CD4-positive, alpha-beta T cell treated with Interleukin-1 beta for 1 hour (primary cell): ENCODE measurements around the gene KCNIP4.
A peak's percentile ranks its signal among the peaks of the same experiment; 100 is the strongest.

Source experiments
- DNase-seq, 2 donors: peaks; one replicate each; pipeline ENCODE4 v3.0.0-alpha.2; 2020 to 2022

Gene KCNIP4

GRCh38 chr4:21167711-21168110 lies 780.9 kb downstream of the KCNIP4 start:
- no peak for DNase-seq

- DNase-seq: no peak
These were observed 793.2 kb downstream of the KCNIP4 start for GRCh38 chr4:21155367-21155766.

DNA sequence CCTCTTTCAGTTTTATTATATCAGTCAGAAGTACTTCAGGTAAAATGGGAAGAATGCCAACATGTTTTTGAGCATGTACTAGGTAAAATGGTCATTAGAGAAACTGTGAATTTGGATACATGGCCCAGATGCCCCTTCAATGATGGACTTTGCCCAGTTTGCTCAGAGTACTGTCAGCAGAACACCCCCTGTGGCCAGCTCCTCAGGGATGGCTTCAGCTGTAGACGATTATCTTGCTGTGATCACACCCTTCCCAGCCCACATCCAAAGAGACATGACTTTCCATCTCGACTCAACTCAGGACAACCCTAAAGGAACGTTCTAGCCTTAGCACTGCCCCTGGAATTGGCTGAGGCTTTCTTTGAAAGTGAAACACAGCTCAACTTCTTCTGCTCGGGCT lies 809.2 kb downstream of the KCNIP4 start:
- DNase-seq: no peak

DNA sequence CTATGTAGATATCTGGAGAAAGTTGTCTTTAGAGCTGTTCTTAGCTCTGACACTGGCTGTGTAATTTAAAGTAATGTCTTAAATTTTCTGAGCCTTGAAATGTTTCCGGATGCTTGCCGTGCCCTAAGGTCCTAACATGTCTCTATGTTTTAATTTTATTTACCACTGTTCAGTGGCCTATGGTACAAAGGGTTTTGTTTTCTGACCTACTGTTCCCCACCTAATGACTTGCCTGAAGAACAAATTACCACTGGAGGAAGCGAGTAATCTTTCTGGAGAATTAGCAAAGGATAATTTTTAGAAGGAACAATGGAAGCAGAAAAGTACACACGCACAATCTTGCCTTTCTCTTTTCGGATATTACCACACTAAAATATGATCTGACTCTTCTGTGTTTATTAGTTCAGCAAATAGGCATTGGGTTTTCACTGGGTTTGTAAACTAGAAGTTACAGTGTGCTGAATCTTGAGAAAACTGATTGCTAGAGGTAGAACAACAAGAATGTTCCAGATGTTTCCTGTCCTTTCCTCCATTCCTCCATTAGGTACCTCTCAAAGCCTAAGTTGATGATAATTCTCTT lies 812.4 kb downstream of the KCNIP4 start:
- no peak for DNase-seq

DNA sequence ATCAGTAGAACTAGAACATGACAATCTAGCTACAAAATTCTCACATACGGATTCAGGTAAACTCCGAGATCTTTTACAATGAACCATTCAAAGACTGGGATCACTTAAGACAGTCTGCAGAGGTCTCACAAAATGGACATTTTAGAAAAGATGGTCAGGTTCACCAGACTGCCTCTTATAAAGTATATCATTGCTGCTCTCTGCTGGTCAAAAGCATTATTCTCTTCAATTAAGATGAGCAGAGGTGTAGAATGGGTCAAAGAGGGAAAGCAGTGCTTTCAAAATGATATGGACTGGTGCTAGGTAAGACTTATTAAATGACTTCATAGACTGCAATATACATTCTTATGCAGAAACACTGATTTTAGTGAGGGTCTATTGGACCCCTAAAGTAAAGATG lies 813.6 kb downstream of the KCNIP4 start:
- peak in 1 of 2 donors; percentile 38 for DNase-seq

GRCh38 chr4:21130606-21131005 lies 818.0 kb downstream of the KCNIP4 start:
- DNase-seq: no peak

DNA sequence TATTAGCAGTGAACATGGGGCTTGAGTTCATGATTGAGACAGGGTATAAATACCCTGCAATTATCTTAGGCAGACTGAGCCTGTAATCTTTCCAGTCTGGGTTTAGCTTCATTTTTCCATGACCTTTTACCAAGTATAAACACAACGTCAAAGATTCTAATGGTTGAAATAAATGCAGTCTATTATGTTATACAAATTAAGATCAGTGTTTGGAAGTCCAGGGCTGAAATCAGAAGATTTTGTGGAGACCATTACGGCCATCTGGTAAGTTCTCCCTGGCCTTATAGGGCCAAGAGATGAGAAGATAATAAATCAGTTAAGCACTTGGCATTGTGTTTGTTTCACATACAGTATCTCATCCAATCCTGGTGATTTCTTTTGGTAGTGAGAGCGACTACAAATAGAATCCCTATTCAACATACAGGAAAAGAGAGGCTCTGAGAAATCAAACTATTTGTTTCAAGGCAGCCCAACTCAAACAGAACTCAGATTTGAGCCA lies 822.5 kb downstream of the KCNIP4 start:
- DNase-seq: no peak

- DNase-seq: no peak
These were observed 830.3 kb downstream of the KCNIP4 start for GRCh38 chr4:21118301-21118700.

- DNase-seq: no peak
These were observed 830.9 kb downstream of the KCNIP4 start for GRCh38 chr4:21117541-21118180.

GRCh38 chr4:21113496-21114223 lies 834.9 kb downstream of the KCNIP4 start:
- DNase-seq: no peak

- DNase-seq: no peak
These were observed 845.9 kb downstream of the KCNIP4 start for GRCh38 chr4:21102667-21103066.

DNA sequence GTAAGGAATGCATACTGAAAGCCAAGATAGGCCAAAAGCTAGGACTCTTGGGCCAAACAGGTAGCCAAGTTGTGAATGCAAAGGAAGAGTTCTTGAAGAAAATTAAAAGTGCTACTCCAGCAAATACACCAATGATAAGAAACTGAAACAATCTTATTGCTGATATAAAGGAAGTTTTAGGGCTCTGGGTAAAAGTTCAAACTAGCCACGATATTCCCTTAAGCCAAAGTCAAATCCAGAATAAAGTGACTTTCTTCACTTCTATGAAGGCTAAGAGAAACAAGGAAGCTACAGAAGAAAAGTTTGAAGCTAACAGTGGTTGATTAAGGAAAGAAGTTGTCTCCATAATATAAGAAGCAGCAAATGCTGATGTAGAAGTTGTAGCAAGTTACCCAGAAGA lies 850.7 kb downstream of the KCNIP4 start:
- DNase-seq: no peak

GRCh38 chr4:21097026-21097425 lies 851.5 kb downstream of the KCNIP4 start:
- no peak for DNase-seq

DNA sequence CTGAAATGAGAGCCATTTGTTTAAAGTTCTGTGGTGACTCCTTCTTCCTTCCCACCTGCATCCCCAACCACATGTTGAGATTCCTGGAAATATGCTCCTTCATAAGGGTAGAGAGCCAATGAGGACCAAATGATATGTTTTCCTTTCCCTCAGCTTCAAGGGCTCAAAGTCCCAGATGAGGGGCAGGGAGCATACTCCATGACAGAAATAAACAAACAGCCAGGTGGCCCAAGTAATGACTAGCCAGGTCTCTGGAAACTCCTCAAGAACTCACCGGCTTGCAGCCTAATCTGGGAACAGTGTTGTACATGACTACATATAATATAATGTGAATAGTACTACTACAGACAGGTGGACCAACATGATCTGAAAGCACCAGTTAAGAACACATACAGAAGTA lies 856.0 kb downstream of the KCNIP4 start:
- no peak for DNase-seq

GRCh38 chr4:21090094-21090666 lies 858.4 kb downstream of the KCNIP4 start:
- DNase-seq: no peak

- no peak for DNase-seq
These were observed 865.2 kb downstream of the KCNIP4 start for GRCh38 chr4:21083413-21083812.

GRCh38 chr4:21077967-21078366 lies 870.6 kb downstream of the KCNIP4 start:
- no peak for DNase-seq

DNA sequence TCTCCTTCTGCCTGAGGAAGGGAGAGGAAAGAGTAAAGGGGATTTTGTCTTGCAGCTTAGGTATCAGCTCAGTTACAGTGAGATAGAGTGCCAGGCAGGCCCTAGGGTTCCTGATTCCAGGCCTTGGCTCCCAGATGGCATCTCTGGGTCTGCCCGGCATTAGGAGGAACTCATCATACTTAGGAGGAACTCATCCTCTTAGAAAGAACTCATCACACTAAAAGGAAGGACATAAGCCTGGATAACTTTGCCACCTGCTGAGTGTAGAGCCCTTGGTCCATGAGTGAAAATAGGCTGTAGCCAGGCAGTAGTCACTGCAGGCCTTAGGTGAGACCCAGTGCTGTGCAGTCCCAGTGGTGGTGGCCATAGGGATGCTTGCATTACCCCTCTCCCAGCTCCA lies 881.2 kb downstream of the KCNIP4 start:
- no peak for DNase-seq

DNA sequence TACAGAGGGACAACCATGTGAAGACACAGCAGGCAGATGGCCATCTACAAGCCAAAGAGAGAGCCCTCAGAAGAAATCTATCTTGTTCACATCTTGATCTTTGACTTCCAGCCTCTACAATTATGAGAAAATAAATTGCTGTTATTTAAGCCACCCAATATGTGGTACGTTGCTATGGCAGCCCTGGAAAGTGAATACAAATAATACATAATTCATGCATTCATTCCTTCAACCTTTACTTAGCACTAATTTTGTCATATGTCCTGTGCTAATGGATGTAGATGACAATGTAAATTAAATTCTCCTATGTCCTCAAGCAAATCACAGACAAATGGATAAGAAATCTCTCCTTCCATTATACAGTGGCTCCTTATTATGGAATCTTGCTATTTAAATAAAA lies 886.7 kb downstream of the KCNIP4 start:
- DNase-seq: no peak

- DNase-seq: no peak
These were observed 902.4 kb downstream of the KCNIP4 start for GRCh38 chr4:21046141-21046540.

- no peak for DNase-seq
These were observed 903.5 kb downstream of the KCNIP4 start for GRCh38 chr4:21045119-21045518.

GRCh38 chr4:21041708-21042107 lies 906.9 kb downstream of the KCNIP4 start:
- DNase-seq: no peak

- DNase-seq: no peak
These were observed 913.8 kb downstream of the KCNIP4 start for GRCh38 chr4:21034728-21035127.

GRCh38 chr4:21032089-21032645 lies 916.4 kb downstream of the KCNIP4 start:
- no peak for DNase-seq
